Fibroblast of villous mesenchyme (primary cell): Measurements from ENCODE around the gene RAB7A. TPM values are rescaled to one million over a fixed set of nuclear protein-coding genes. Genes with fewer than 3 reads are reported as not detected.

ENCODE experiments used
- DNase-seq: peaks from one replicate; pipeline ENCODE4 v3.0.0-alpha.2; 2010; ENCODE audit warnings: low read depth
- H3K4me3 ChIP-seq: 2 replicates; pipeline ENCODE4 v1.5.1; 2011; ENCODE audit warnings: low read depth, mild to moderate bottlenecking, low read length
- CTCF ChIP-seq: IDR thresholded peaks from 2 replicates; pipeline ENCODE4 v1.5.1; 2012; ENCODE audit warnings: low read depth, mild to moderate bottlenecking, low read length; ENCODE audit not compliant: insufficient read depth
- total RNA-seq: library from RNA; depleted of rRNA; stranded (reverse); fragments of >200 nt; gene quantifications from 2 replicates; pipeline ENCODE4 v1.2.3, GENCODE V29; 2012

RAB7A gene
- total RNA-seq, 1 donor: 85.5 TPM

GRCh38 chr3:128735884-128736283, 9.9 kb downstream of the RAB7A start:
- no peak overlapping the region for H3K4me3 ChIP-seq
- no peak for TF ChIP-seq CTCF
- DNase-seq: no peak

DNA sequence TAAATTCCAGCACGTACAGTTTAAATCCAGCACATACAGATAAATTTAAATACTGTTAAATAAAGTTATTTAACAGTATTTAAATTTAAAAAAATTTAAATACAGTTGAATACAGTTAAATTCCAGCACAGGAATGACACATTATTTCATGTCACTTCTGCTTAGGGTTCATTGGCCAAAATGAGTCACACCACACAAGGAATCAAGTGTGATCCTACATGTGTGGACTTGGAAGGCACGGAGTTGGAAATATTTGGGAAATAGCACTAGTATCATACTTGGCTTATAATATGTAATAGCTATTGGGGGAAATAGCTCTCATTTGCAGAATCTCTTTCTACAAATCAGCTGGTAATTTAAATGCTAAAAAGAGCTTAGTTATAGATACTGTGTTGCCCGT, 10.6 kb downstream of the RAB7A start:
- H3K4me3 ChIP-seq: no peak overlapping the region
- TF ChIP-seq CTCF: no peak
- DNase-seq: no peak

DNA sequence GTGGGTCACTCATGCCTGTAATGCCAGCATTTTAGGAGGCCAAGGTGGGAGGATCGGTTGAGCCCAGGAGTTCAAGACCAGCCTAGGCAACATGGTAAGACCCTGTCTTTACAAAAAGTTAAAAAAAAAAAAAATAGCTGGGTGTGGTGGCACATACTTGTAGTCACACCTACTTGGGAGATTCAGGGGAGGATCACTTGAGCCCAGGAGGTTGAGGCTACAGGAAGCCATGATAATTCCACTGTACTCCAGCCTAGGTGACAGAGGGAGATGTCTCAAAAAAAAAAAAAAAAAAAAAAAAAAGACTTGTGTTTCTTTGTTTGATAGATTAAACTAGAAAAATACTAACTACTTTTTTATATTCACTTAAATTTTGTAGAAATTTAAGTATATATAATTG, 14.6 kb downstream of the RAB7A start:
- DNase-seq: no peak
- H3K4me3 ChIP-seq: no peak overlapping the region
- TF ChIP-seq CTCF: no peak

- H3K4me3 ChIP-seq: no peak overlapping the region
- no peak for TF ChIP-seq CTCF
- DNase-seq: no peak
Measured at GRCh38 chr3:128742821-128743594, 17.0 kb downstream of the RAB7A start.

DNA sequence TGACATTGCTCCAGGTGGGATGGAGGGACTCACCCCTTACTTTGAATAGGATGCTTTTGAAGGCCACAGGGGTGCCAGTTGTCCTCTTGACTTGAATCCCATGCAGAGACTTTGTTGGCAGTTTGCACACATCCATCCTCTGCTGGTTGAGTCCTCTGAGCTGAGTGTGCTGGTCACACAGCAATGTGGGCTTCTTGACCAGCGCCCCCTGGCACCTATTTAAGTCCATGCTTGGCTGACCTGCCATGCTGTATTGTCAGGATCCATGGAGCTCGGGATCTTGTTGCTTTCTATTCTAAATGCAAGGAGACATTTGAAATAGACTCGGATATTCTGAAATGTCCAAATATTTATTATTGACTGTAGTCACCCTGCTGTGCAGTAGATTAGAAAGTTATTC, 19.8 kb downstream of the RAB7A start:
- no peak overlapping the region for H3K4me3 ChIP-seq
- TF ChIP-seq CTCF: no peak
- no peak for DNase-seq

DNA sequence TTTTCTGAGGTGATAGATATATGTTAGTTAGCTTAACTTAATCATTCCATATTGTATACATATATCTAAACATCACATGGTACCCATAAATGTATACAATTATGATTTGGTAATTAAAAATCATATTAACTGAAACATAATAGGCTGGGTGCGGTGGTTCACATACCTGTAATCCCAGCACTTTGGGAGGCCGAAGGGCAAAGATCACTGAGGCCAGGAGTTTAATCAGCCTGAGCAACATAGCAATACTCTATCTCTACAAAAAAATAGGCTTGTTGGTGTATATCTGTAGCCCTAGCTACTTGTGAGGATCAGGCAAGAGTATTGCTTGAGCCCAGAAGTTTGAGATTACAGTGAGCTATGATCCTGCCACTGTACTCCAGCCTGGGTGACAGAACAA, 20.9 kb downstream of the RAB7A start:
- H3K4me3 ChIP-seq: no peak overlapping the region
- no peak for TF ChIP-seq CTCF
- DNase-seq: no peak

DNA sequence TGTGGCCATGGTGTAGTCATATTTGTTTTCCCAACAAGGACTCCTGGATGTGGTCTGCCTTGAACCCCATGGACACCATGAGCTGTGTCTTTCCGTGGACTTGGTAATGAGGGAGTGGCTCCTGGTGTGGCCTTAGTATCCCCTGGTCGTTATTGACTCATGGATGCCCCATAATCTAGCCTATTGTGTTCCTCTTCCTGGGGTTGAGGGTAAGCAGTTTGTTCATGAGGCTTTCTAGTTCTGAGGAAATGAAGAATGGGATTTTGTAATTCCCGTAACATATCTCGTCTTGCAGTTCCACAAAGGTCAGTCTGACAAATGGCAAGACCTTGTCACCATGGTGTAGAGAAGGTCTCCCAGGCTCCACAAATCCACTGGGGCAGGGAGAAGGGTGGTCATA, 22.6 kb downstream of the RAB7A start:
- DNase-seq: no peak
- no peak for TF ChIP-seq CTCF
- H3K4me3 ChIP-seq: no peak overlapping the region
